Natural killer cell treated with Interleukin-12 subunit alpha and Interleukin-12 subunit beta and Interleukin-15 and Interleukin-18, amount 100 ng/mL, for 72 hours (primary cell): ENCODE data around the gene PAX1. TPM values are rescaled to one million over a fixed set of nuclear protein-coding genes. Genes with fewer than 3 reads are reported as not detected.

Experiments used
- ATAC-seq, 2 donors: fragments of 150-1000 bp; cut with Tn5 transposase in 1 of 2; sonication (Bioruptor Pico), chemical (Tn5 transposase) in 1 of 2; 2 replicates each; pipeline ENCODE4 v1.10.0; 2021
- DNase-seq: peaks from one replicate; pipeline ENCODE4 v3.0.0; 2022; ENCODE audit warnings: low spot score
- H3K27ac Mint-ChIP-seq, 2 donors: 1 replicate in 1 of 2; 2 replicates in 1 of 2; pipeline ENCODE4 v1.8.0; 2022; ENCODE audit warnings: mixed read lengths in 2 of 2, mild to moderate bottlenecking in 1 of 2, moderate library complexity in 1 of 2
- H3K27me3 Mint-ChIP-seq, 2 donors: 1 replicate in 1 of 2; 2 replicates in 1 of 2; pipeline ENCODE4 v1.8.0; 2022; ENCODE audit warnings: mixed read lengths in 2 of 2
- H3K36me3 Mint-ChIP-seq: one replicate; pipeline ENCODE4 v1.8.0; 2022; ENCODE audit warnings: mixed read lengths
- H3K4me1 Mint-ChIP-seq, 2 donors: 1 replicate in 1 of 2; 2 replicates in 1 of 2; pipeline ENCODE4 v1.8.0; 2022; ENCODE audit warnings: low read depth in 2 of 2, mixed read lengths in 2 of 2, mild to moderate bottlenecking in 1 of 2
- H3K4me3 Mint-ChIP-seq: one replicate; pipeline ENCODE4 v1.8.0; 2022; ENCODE audit warnings: mixed read lengths
- H3K9me3 Mint-ChIP-seq: 2 replicates; pipeline ENCODE4 v1.8.0; 2022; ENCODE audit warnings: mixed read lengths
- total RNA-seq, 2 donors: library from RNA; stranded (reverse); gene quantifications; one replicate each; pipeline ENCODE4 v1.2.3, GENCODE V29; 2022

The PAX1 gene
- total RNA-seq, 2 donors from 2014 or later, result not detected

- Mint-ChIP-seq H3K27me3 (no peaks in the 10 kb centered on the region), H3K4me3 (no peak overlapping the region), H3K9me3 (no peaks in the 10 kb centered on the region), H3K36me3 (no peaks in the 10 kb centered on the region), H3K4me1 (no peaks in the 10 kb centered on the region), H3K27ac (no peak overlapping the region)
- ATAC-seq, result no peak
- DNase-seq, result no peak
Observed at GRCh38 chr20:21729316-21729715, 23.9 kb downstream of the PAX1 start.

GRCh38 chr20:21739161-21739560 lies 33.7 kb downstream of the PAX1 start:
- H3K9me3 Mint-ChIP-seq, result peaks cover 9% of the 10 kb centered on the region
- no peak overlapping the region for H3K4me3 Mint-ChIP-seq
- H3K27me3 Mint-ChIP-seq, result no peaks in the 10 kb centered on the region
- ATAC-seq (no peak), DNase-seq (no peak)
- H3K4me1 Mint-ChIP-seq, result no peaks in the 10 kb centered on the region
- no peaks in the 10 kb centered on the region for H3K36me3 Mint-ChIP-seq
- no peak overlapping the region for H3K27ac Mint-ChIP-seq

- H3K27me3 Mint-ChIP-seq, result no peaks in the 10 kb centered on the region
- no peak overlapping the region for H3K4me3 Mint-ChIP-seq
- no peak overlapping the region for H3K27ac Mint-ChIP-seq
- ATAC-seq (no peak), DNase-seq (no peak)
- H3K9me3 Mint-ChIP-seq, result peaks cover 9% of the 10 kb centered on the region
- H3K36me3 Mint-ChIP-seq, result no peaks in the 10 kb centered on the region
- no peaks in the 10 kb centered on the region for H3K4me1 Mint-ChIP-seq
Observed at GRCh38 chr20:21739682-21740081, 34.2 kb downstream of the PAX1 start.

GRCh38 chr20:21741266-21741665 lies 35.8 kb downstream of the PAX1 start:
- DNase-seq (no peak), ATAC-seq (no peak)
- no peaks in the 10 kb centered on the region for H3K36me3 Mint-ChIP-seq
- H3K4me1 Mint-ChIP-seq, result no peaks in the 10 kb centered on the region
- H3K27ac Mint-ChIP-seq, result no peak overlapping the region
- H3K27me3 Mint-ChIP-seq, result no peaks in the 10 kb centered on the region
- no peak overlapping the region for H3K4me3 Mint-ChIP-seq
- peaks cover 8% of the 10 kb centered on the region for H3K9me3 Mint-ChIP-seq

GRCh38 chr20:21762646-21763045 lies 57.2 kb downstream of the PAX1 start:
- H3K9me3 Mint-ChIP-seq, result peaks cover 11% of the 10 kb centered on the region
- no peaks in the 10 kb centered on the region for H3K27me3 Mint-ChIP-seq
- ATAC-seq (no peak), DNase-seq (no peak)
- no peak overlapping the region for H3K4me3 Mint-ChIP-seq
- no peaks in the 10 kb centered on the region for H3K4me1 Mint-ChIP-seq
- no peaks in the 10 kb centered on the region for H3K36me3 Mint-ChIP-seq
- H3K27ac Mint-ChIP-seq, result no peak overlapping the region

GRCh38 chr20:21767200-21767738 lies 61.8 kb downstream of the PAX1 start:
- H3K27ac Mint-ChIP-seq, result no peak overlapping the region
- no peaks in the 10 kb centered on the region for H3K36me3 Mint-ChIP-seq
- H3K4me3 Mint-ChIP-seq, result no peak overlapping the region
- ATAC-seq (no peak), DNase-seq (no peak)
- H3K9me3 Mint-ChIP-seq, result peaks cover 8% of the 10 kb centered on the region
- no peaks in the 10 kb centered on the region for H3K27me3 Mint-ChIP-seq
- H3K4me1 Mint-ChIP-seq, result no peaks in the 10 kb centered on the region

GRCh38 chr20:21767739-21768223 lies 62.3 kb downstream of the PAX1 start:
- DNase-seq (no peak), ATAC-seq (no peak)
- H3K27ac Mint-ChIP-seq, result no peak overlapping the region
- no peak overlapping the region for H3K4me3 Mint-ChIP-seq
- peaks cover 8% of the 10 kb centered on the region for H3K9me3 Mint-ChIP-seq
- no peaks in the 10 kb centered on the region for H3K4me1 Mint-ChIP-seq
- no peaks in the 10 kb centered on the region for H3K27me3 Mint-ChIP-seq
- no peaks in the 10 kb centered on the region for H3K36me3 Mint-ChIP-seq

Other genes starting within 250 kb of the PAX1 start
- gene NKX2-2, start 191.6 kb upstream of the PAX1 start, total RNA-seq, result not detected